GM19240 (cell line): ENCODE measurements around the gene AFF3.
"Not testable (repeated sequence)": the region's sequence is repeated elsewhere in the genome, so short reads cannot be mapped to it uniquely, and the experiment has no call there.

ENCODE experiments used
- DNase-seq: peaks from one replicate; pipeline ENCODE4 v3.0.0; 2011; ENCODE audit warnings: low spot score; ENCODE audit not compliant: insufficient read length

AFF3 gene

DNA sequence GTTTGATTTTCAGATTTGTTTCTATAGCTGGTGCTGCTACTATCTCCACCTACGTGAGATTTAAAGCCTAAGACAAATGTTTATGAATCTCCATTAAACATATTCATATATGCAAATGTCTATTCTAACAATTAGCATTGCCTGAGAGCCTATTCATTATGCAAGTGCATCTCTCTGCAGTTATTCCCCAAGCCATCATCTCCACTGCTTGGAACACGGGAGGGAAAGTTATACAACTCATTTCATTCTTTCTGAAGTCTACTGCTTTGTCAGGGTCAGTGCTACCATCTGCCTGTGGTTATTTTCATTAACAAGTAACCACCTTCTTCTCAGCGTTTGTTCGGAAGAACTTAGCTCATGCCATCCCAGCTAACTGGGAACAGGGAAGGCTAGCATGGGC, 463.8 kb downstream of the AFF3 start:
- DNase-seq, result no peak

DNA sequence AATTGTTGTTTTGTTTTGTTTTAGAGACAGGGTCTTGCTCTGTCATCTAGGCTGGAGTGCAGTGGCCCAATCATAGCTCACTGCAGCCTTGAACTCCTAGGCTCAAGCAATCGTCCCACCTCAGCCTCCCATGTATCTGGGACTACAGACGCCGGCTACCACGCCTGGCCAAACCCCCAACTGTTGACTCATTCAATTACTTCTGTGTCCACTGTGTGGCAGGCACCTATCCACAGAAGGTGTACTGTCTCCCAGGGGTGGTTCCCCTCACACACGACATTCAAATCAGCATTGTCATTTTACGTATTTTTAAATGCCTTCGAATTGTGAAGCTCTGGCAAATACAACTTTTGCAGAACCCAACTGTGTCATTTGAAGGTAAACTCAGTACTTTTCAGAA, 464.6 kb downstream of the AFF3 start:
- no peak for DNase-seq

DNA sequence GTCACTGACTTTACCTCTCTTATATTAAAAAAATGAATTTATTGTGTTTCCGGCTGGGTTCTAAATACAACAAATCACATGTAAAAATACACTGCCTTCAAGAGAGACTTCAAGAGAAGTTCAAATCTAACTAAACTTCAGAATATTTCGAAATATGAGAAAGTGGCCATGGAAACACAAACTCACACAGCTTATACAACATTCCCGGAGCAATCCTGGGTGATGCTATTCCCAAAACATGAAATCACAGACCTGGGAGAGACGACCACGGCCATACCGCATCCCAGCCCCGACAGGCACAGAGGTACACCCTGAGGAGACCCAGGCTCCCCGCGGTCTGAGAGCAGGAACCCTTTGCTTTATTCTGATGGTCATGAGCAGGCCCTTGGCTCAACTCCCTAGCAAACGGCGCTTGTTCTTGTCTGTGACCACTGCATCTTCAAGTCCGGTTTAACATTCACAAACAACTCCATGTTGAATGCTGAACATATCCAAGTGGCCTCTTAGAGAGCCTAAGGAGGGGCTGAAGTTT, 467.2 kb downstream of the AFF3 start:
- no peak for DNase-seq

DNA sequence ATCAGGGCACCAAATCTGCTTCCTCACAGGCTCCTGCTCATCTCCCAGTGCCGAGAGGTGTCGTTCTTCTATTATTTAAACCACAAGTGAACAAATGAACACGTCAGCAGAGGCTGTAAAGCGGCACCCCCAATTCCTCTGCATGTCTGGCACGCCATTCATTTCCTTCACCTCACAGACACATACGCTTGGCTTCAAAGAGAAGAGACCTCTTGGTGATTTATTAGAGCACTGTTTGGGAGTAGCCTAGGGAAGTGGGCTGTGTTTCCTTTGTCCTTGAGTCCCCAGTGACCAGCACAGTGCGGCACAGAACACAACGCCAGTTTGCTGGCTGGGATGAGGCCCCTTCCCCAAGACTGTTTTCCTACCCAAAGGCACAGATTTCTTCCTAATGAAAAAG, 468.3 kb downstream of the AFF3 start:
- DNase-seq, result no peak

DNA sequence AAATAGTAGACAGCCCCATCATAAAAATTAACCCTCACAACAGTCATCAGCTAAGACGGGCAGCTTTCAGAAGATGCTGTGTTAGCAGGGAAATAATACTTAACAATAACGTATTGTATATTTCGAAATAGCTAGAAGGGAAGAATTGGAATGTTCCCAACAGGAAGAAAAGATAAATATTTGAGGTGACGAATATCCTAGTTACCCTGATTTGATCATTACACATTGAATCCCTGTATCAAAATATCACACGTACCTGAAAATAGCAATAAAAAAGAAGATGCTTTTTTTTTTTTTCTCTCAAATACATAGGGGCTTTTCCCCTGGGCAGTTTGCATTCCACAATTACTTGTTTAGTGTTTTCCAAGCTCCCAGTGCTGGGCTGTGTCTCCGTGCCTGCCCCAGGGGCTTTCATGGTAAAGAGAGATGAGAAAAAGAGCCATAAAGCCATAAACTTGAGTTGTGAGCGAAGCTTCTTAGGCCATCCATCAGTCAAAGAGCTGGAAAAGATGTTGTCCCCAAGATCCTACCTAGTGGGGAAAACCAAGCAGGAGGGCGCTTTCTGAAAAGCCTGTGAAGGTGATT, 469.5 kb downstream of the AFF3 start:
- DNase-seq, result no peak

DNA sequence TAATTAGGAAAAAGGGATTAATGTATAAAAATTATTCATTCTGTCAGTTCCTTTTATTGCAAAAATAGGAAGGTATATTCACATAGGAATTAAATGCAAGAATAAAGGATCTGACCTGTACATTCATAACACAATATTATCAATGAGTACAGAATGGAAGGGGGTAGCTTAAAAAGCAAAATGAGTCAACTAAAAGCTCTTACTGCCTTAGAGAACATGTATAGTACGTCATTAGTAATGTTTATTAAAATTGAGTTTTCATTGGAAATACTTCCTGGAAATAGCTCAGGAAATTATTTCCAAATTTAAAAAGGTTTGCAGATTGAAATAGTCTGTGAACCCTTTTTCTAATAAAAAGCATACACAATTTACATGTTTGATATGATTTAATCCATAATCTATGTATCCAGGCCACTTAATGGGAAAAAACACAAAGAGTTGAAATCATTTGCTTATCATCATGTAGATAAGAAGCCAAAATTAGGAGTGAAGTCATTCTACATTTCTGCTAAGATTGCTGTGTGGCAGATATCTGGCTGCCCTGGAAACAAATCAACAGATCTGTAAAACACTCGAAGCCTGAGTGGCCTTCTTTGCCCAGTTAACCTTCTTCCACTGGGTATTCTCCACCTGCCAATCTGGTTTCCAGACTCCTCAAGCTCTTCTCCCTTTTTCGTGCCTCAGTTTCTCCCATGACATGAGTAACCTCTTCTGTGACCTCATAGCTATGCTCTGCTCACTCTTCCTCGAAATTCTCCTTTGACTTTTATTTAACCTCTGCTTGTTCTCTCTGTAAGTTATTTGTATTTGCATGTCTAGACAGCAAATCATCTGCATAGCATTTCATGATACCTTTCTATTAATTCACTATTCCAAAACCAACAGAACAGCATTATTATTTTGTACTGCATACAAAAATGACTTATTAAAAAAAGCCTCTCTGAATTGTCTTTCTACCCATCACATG, 471.3 kb downstream of the AFF3 start:
- DNase-seq, result no peak

DNA sequence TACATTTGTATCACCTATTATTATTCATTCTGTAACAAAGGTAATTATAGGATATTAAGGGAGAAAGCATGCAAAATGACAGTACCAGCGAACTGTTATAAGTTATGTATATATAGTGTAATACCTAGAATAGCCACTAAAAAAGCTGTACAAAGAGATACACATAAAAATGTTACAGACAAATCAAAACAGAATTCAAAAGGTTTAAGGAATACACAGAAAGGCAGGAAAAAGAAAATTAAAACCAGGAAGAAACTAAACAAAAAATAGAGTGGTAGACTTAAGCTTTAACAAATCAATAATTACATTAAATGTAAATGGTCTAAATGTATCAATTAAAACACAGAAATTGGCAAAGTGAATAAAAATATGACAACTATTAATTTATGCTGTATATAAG, 476.1 kb downstream of the AFF3 start:
- DNase-seq, result no peak

DNA sequence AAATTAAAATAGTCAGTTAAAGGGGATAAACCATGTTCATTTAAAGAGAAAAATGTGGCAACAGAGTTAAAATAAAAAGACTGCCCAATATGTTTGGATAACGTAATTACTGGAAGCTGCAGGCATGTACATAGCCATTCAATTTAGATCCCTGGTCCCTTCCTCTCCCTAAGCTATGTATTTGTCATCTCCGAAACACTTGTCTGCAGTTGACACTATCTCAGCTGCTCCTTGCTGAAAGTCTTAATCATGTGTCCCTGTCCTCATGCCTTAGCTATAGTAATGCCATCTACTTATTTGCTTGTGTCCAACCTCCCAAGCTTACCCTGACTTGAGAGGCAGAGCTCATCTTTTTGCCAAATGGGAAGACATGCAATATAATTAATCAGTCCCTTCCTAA, 478.7 kb downstream of the AFF3 start:
- no peak for DNase-seq

DNA sequence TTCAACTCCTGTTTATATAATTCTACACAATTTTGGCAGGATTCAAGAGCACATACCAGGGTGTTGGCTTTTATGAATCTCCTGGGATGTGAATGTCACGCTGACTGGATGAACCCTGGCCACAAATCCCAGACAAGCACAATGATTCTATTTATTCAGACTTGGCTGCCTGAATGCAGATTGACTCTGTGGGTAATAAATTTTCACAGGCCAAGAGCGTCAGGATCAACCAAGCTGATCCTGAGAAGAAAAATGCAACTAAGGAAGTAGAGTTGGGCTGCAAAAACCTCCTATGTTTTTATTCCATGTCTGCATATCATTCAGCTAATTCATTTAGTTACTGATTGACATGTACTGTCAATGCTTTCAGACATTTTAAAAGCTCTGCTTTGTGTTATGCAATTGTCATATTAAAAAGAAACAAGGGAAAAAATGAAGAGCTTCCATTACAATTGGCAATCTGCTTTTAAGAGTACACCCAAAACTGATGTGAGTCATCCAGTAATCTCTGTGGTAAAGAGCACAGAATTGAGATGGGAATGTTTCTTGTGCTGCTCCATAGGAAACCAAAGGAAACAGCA, 479.5 kb downstream of the AFF3 start:
- DNase-seq, result no peak

DNA sequence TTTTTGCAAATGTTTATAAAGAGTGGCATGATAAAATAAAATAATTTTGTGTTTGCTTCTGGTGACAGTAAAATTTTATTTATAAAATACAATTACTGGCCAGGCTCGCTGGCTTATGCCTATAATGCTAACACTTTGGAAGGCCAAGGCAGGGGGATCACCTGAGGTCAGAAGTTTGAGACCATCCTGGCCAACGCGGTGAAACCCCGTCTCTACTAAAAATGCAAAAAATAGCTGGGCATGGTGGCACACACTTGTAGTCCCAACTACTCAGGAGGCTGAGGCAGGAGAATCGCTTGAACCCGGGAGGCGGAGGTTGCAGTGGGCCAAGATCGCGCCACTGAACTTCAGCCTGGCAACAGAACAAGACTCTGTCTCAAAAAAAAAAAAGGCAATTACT, 480.6 kb downstream of the AFF3 start:
- not testable (repeated sequence) for DNase-seq

DNA sequence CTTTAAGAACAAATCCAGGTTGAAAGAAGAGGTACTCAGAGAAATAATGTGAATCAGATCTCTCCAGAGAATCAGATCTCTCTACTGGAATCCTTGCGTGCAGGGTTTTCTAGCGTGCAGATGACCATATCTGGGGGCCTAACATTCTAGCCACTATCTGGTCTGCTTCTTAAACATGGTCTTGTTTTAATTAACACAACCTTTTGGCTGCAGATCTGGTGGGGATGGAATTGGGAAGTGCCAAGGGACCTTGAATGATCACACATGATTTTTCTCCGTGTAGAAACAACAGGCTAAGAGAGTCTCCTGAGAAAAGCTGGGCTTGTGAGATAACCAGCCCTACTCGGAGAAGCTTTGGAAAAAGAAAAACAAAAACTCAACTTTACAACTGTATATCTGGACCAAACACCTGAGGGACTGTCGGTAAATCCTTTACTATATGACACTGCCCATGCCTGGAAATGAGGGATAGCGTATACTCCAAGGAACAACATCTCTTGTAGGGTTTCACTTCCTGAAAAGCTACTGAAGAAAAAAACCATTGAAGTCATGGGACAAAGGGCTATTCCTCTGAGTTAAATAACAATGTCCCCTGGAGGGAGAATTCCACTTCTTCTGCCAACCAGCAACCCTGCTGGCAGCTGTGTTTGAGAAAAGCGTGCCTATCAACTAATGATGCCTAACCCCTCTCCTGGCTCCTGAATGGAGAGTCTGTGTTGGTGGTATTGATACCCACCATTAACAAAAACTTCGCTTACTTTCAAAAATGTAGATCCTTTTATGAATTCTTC, 481.6 kb downstream of the AFF3 start:
- no peak for DNase-seq

DNA sequence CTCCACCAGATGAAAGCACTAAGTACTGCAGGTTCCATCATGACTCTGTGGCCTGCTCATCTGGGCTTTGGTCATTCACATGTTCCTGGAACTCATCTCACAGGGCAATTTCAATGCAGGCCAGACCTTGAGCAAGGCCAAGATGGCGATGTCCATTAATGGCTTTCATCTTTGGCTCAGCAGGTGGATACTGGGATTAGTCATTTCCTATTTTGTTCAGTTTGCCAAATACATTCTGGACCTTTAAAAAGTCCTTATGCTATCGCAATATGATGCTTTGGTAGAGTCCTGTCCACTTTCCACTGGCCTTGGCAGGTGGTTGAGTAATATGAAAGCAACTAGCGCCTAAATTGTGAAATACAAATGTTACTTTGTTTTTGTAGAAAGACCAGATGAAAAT, 482.5 kb downstream of the AFF3 start:
- no peak for DNase-seq

DNA sequence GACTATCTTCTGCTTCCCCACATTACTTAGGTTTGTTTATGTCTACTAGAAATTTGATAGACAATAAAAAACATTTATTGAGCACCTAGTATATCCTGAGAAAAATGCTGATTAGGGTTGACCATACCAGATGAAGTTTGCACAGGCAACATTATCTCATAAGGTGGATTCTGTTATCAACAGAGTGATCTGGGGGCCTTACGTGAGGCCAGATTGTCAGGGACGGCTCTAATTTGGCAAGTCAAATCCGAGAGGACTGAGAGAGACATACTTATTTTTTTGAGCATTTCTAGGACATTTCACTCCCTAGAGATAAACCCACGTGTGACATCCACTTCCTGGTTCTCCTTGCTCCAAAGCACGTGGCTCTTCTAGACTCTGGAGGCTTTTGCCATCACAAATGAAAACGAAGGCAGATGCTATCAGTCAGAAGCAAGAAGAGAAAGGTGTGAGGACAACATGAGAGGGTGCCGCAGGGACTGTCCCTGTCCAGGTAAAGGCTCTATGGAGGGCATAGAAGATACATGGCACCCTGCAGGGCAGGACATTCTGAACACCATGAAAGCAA, 484.6 kb downstream of the AFF3 start:
- DNase-seq, result no peak

DNA sequence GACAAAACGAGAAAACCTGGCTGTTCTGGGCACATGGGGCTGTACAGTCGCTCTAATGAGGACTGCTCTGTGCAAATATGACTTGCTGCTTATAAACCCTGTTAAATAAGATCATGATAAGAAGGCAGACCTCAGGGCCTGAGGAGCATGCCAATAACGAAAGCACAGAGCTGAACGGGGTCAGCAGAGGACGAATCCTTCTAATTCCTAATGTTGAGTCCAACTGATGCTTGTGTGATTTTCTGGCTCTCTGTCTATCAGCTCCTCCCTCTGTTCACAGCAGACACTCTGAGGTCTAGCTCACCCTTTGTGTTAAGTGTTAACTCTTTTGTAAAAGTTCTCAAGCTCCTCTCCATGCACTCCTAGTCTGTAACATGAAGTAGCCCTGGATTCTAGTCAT, 485.4 kb downstream of the AFF3 start:
- no peak for DNase-seq

DNA sequence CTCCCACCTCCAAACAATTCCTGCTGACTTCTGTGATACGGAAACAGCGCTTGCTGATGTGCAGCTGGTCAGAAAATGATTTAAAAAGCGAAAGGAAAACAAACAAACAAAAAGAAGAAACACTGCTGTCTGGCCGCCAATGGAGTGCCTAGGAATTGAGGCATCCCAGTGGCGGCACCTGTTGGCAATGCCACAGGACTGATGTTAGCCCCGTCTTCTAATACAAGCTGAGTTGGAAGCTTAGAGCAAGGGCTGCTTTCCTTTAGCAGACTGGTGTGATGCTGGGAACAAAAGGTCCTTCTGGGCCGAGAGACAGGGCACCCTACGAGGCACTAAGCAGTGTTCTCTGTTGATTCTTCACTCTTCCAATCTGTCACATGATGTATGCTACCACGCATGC, 489.0 kb downstream of the AFF3 start:
- DNase-seq, result no peak

DNA sequence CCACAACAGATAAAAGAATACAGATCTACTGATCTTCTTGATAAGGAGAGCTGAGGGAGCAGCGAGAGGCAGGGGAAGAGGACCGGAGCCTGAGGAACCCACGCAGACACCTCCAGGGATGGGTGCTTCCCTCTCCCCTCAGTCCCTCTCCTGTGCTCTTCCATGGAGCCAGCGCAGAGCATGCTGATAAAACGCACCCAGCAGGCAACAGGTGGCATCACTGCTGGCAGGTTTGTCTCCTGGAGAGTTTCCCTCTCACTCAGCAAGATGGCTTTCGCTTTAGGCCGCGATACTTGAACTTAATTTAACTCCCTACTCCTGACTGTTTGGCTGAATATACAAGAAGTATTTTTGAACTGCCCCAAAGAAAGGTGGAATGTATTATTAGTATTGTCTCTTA, 489.5 kb downstream of the AFF3 start:
- DNase-seq, result no peak

DNA sequence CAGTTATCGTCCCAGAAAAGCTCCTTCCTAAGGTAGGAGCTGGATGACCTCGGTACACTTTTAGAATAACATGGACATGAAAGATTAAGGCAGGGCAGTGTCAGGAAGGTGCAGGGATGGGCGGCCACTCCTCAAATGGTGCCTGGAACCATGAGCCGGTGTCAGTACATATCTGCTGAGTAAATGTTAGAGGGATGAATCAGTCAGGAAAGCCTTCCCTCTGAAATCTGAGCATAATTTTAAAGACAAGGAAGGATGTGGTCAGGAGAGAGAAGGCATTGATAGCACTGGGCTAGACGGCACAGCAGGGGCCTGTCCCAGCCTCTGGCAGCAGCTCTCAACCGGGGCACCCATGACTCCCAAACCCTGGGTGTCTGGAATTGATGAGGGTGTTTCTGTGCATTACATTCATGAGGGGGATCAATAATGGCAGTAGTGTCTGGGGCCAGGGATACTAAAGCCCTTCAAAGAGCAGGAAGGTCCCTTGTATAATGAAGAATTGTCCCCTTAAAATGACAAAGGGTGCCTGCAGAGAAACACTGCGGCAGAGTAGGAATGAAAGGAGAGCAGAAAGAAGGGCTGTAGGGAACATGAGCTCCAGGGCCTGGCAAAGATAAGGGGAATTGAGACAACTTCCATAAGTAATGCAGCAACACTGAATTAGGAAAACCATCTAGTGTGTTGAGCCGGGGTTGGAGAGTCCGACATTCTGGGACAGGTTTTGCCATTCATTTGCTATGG, 490.3 kb downstream of the AFF3 start:
- no peak for DNase-seq

DNA sequence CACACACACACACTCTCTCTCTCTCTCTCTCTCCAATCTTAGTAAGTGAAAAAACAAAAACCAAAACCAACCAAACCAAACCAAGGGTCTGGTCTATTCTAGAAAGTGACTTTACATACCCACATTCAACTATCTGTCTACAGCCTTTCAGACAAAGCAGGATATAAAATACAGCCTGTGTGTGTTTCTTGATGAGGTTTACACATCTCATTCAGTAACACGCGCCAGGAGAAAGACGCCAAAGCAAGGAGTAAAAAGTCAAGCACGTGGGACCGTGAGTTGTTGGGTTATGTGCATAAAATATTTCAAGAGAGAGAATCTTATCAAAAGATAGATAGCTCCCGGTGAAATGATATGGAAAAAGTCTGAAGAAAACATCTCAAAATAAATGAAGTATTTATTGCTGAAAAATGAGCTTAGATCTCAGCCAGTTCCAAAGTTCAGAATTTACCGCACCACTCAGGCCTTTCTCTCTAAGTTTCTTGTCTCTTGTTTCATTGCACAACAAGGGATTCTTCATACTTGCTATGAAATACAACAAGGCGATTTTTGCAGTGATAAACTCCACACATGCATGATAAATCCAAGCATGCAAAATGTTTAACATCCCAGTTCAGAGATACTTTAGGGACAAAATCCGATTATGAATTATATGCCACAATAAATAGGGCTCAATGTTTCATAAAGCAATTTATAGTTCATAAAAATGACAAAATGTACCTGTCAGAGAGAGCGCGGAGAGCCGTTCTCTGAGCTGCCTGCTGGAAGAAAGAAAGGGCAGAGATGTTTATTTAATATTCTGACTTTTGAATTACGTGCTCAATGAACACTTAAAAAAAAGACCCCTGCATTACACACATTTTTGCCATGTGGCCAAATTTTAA, 493.2 kb downstream of the AFF3 start:
- DNase-seq, result no peak

DNA sequence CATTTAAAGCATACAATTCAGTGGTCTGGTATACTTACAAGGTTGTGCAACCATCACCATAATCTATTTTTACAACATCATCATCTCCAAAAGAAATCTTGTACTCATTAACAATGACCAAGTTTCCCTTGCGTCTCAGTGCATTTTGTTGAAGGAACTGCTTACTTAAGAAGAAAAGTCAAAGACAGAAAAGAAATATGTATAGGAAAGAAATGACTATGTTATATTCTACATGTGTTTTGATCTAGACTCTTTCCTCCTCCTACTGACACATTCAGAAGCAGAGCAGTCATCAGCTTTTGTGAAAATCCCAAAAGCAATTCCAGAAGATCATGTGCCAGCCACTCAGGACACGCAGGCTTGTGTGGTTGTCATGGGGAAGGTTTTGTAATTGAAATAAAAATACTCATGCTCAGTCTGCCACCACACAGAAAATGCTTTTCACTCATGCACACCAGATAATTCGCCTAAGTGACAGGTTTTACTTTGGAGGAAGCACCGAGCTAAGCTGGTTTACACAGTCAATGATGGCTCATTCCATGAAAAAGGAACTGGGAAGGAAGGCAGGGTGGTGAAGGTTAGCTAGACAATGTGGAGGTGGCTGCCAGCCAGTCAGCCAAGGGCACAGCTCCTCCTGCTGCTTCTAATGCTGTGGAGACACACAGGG, 494.1 kb downstream of the AFF3 start:
- no peak for DNase-seq
